IMR-90 (cell line): ENCODE measurements around the gene PHF3. TPM values are rescaled to one million over a fixed set of nuclear protein-coding genes. Genes with fewer than 3 reads are reported as not detected.

Experiments used
- ATAC-seq: fragments of 200-7000 bp; cut with Tn5 transposase; 2 replicates; pipeline ENCODE4 v1.9.1; 2020; ENCODE audit warnings: low read depth, mild to moderate bottlenecking, moderate library complexity
- BruUV-seq: library from RNA; stranded (reverse); fragments of 400-500 nt; replicated peaks from 2 replicates; lab custom pipeline; 2021; lab: Mats Ljungman, UMichigan
- CTCF ChIA-PET: fragments of 300-600 bp; formaldehyde crosslinking; extraction: SDS; loops from one replicate; lab custom pipeline; 2021; ENCODE audit warnings: antibody characterized with exemption; lab: Yijun Ruan, JAX
- POLR2A ChIA-PET: fragments of 300-600 bp; sonication (Branson Sonifier 250); formaldehyde crosslinking; loops from one replicate; lab custom pipeline; 2022; ENCODE audit warnings: antibody characterized with exemption; ENCODE audit not compliant: unreplicated experiment; lab: Charles Lee
- DNase-seq: peaks from one replicate; pipeline ENCODE4 v3.0.0; 2013
- H2AFZ ChIP-seq: replicated peaks from 2 replicates; pipeline ENCODE3; 2013; ENCODE audit warnings: low read length, mild to moderate bottlenecking; ENCODE audit not compliant: poor library complexity
- H2AK5ac ChIP-seq: 2 replicates; pipeline ENCODE4 v1.6.1; 2013; ENCODE audit warnings: low read depth, low read length, inconsistent platforms
- H2AK9ac ChIP-seq: replicated peaks from 2 replicates; pipeline ENCODE3; 2013; ENCODE audit warnings: mild to moderate bottlenecking, low read depth, low read length, moderate library complexity; ENCODE audit not compliant: poor library complexity
- H2BK120ac ChIP-seq: 2 replicates; pipeline ENCODE4 v1.6.1; 2013; ENCODE audit warnings: low read depth, low read length, inconsistent platforms
- H2BK15ac ChIP-seq: 3 replicates; pipeline ENCODE4 v1.6.1; 2013; ENCODE audit warnings: low read depth, low read length, inconsistent platforms
- H2BK20ac ChIP-seq: 2 replicates; pipeline ENCODE4 v1.6.1; 2013; ENCODE audit warnings: low read depth, mild to moderate bottlenecking, inconsistent platforms, low read length, moderate library complexity
- H2BK5ac ChIP-seq: 2 replicates; pipeline ENCODE4 v1.6.1; 2013; ENCODE audit warnings: mild to moderate bottlenecking, low read depth, low read length, inconsistent platforms; ENCODE audit not compliant: poor library complexity, severe bottlenecking
- H3K14ac ChIP-seq: replicated peaks from 2 replicates; pipeline ENCODE4 v1.6.1; 2013; ENCODE audit warnings: low read depth, low read length, inconsistent platforms
- H3K18ac ChIP-seq: 2 replicates; pipeline ENCODE4 v1.6.1; 2013; ENCODE audit warnings: low read depth, low read length, control low read depth
- H3K23ac ChIP-seq: 2 replicates; pipeline ENCODE4 v1.6.1; 2013; ENCODE audit warnings: low read depth, low read length, inconsistent platforms
- H3K27ac ChIP-seq: 2 replicates; pipeline ENCODE4 v1.5.1; 2013; ENCODE audit warnings: mild to moderate bottlenecking, control low read depth, low read length; ENCODE audit not compliant: insufficient read depth
- H3K27me3 ChIP-seq: 2 replicates; pipeline ENCODE4 v1.6.1; 2013; ENCODE audit warnings: low read length; ENCODE audit not compliant: control insufficient read depth, insufficient read depth
- H3K36me3 ChIP-seq: 2 replicates; pipeline ENCODE4 v1.6.1; 2013; ENCODE audit warnings: low read length, mixed read lengths; ENCODE audit not compliant: control insufficient read depth, insufficient read depth
- H3K4ac ChIP-seq: 2 replicates; pipeline ENCODE4 v1.6.1; 2013; ENCODE audit warnings: low read depth, low read length, inconsistent platforms
- H3K4me1 ChIP-seq: 2 replicates; pipeline ENCODE4 v1.6.1; 2013; ENCODE audit warnings: low read length, mixed read lengths; ENCODE audit not compliant: control insufficient read depth, insufficient read depth
- H3K4me2 ChIP-seq: 2 replicates; pipeline ENCODE4 v1.6.1; 2013; ENCODE audit warnings: low read depth, mild to moderate bottlenecking, control low read depth, low read length, moderate library complexity
- H3K4me3 ChIP-seq: 2 replicates; pipeline ENCODE4 v1.5.1; 2013; ENCODE audit warnings: low read depth, mild to moderate bottlenecking, control low read depth, low read length, moderate library complexity; ENCODE audit not compliant: insufficient read depth
- H3K56ac ChIP-seq: 2 replicates; pipeline ENCODE4 v1.6.1; 2013; ENCODE audit warnings: low read length, inconsistent platforms; ENCODE audit not compliant: insufficient read depth; ENCODE audit errors: extremely low read depth
- H3K79me1 ChIP-seq, 2 experiments: 2 replicates each; pipeline ENCODE4 v1.6.1; 2013; ENCODE audit warnings: low read length in 2 of 2, inconsistent platforms in 1 of 2, low read depth in 1 of 2
- H3K9ac ChIP-seq: 2 replicates; pipeline ENCODE4 v1.6.1; 2013; ENCODE audit warnings: low read depth, low read length, control low read depth
- H3K9me1 ChIP-seq: 2 replicates; pipeline ENCODE4 v1.6.1; 2013; ENCODE audit warnings: low read length, inconsistent platforms; ENCODE audit not compliant: insufficient read depth
- H3K9me3 ChIP-seq: 2 replicates; pipeline ENCODE4 v1.6.1; 2013; ENCODE audit warnings: low read length; ENCODE audit not compliant: control insufficient read depth, insufficient read depth
- H4K20me1 ChIP-seq: 2 replicates; pipeline ENCODE4 v1.6.1; 2013; ENCODE audit warnings: low read length, inconsistent platforms; ENCODE audit not compliant: insufficient read depth
- H4K5ac ChIP-seq: 2 replicates; pipeline ENCODE4 v1.6.1; 2013; ENCODE audit warnings: mild to moderate bottlenecking, low read depth, low read length, control low read depth
- H4K8ac ChIP-seq, 2 experiments: 2 replicates each; pipeline ENCODE4 v1.6.1; 2013; ENCODE audit warnings: low read depth in 2 of 2, low read length in 2 of 2, control low read depth in 1 of 2, inconsistent platforms in 1 of 2
- H4K91ac ChIP-seq: 2 replicates; pipeline ENCODE4 v1.6.1; 2013; ENCODE audit warnings: low read depth, low read length, inconsistent platforms; ENCODE audit not compliant: insufficient read depth
- BHLHE40 ChIP-seq: fragments of 150-350 bp; IDR thresholded peaks from 2 replicates; pipeline ENCODE4 v1.6.1; 2016; ENCODE audit warnings: mild to moderate bottlenecking, low read depth, low read length
- CTCF ChIP-seq: conservative IDR thresholded peaks from 2 replicates; pipeline ENCODE4 v1.5.1; 2012; ENCODE audit warnings: mild to moderate bottlenecking, low read depth, low read length, improper control_type of control experiment
- FOS ChIP-seq: fragments of 150-350 bp; IDR thresholded peaks from 2 replicates; pipeline ENCODE4 v1.6.1; 2016; ENCODE audit warnings: low read depth, low read length
- MAFK ChIP-seq: IDR thresholded peaks from 2 replicates; pipeline ENCODE4 v1.6.1; 2012; ENCODE audit warnings: low read depth, low read length, improper control_type of control experiment
- MAZ ChIP-seq: IDR thresholded peaks from 2 replicates; pipeline ENCODE4 v1.6.1; 2012; ENCODE audit warnings: low read depth, mild to moderate bottlenecking, low read length, improper control_type of control experiment, moderate library complexity, borderline replicate concordance
- POLR2A ChIP-seq: IDR thresholded peaks from 2 replicates; pipeline ENCODE4 v1.6.1; 2012; ENCODE audit warnings: mild to moderate bottlenecking, low read depth, low read length
- RAD21 ChIP-seq: IDR thresholded peaks from 2 replicates; pipeline ENCODE4 v1.6.1; 2012; ENCODE audit warnings: low read length, improper control_type of control experiment
- RFX5 ChIP-seq: IDR thresholded peaks from 2 replicates; pipeline ENCODE4 v1.8.0; 2012; ENCODE audit warnings: low read depth, mild to moderate bottlenecking, low read length, moderate library complexity
- SMC3 ChIP-seq: fragments of 150-350 bp; IDR thresholded peaks from 2 replicates; pipeline ENCODE4 v1.6.1; 2016; ENCODE audit warnings: low read depth, mild to moderate bottlenecking, antibody characterized with exemption, low read length, moderate library complexity
- WGBS, 2 experiments: methylation state at CpG; one replicate each; pipeline versions ENCODE4 v1.1.5 to v1.1.7; 2013; ENCODE audit warnings: missing lambda C conversion rate in 2 of 2; ENCODE audit not compliant: insufficient read length in 1 of 2; ENCODE audit errors: extremely low coverage in 2 of 2; 5-methylcytosine and 5-hydroxymethylcytosine counted together
- dilution Hi-C: fragments of 300-500 bp; cut with HindIII; formaldehyde crosslinking; loops from one replicate; pipeline ENCODE4 v1.14.3; 2018; ENCODE audit warnings: low sequenced_read_pairs; ENCODE audit not compliant: unreplicated experiment
- in situ Hi-C: fragments of 300-500 bp; cut with MboI; formaldehyde crosslinking; loops from 3 replicates; pipeline ENCODE4 v1.14.3; 2019; ENCODE audit warnings: low sequenced_read_pairs, inconsistent platforms, mixed read lengths
- intact Hi-C: fragments of 100-400 bp; cut with micrococcal nuclease; formaldehyde crosslinking; loops from 2 replicates; pipeline ENCODE4 v1.10.0; 2022
- polyA plus RNA-seq, 3 experiments: library from polyadenylated mRNA; depleted of rRNA; stranded (reverse); fragments of >200 nt; gene quantifications; 2 replicates each; pipeline ENCODE4 v1.2.3, GENCODE V29; 2012; ENCODE audit warnings: low replicate concordance in 1 of 3
- total RNA-seq: library from RNA; depleted of rRNA; stranded (reverse); fragments of >200 nt; gene quantifications from 2 replicates; pipeline ENCODE4 v1.2.3, GENCODE V29; 2012
- TF ChIP-seq, protein P1 (sequence below): fragments of 150-350 bp; IDR thresholded peaks from 2 replicates; pipeline ENCODE4 v1.6.1; 2017; ENCODE audit warnings: mild to moderate bottlenecking, antibody characterized with exemption, low read length, low read depth

Gene PHF3
- total and polyA plus RNA-seq, 2 of the 4 experiments (the other 2 are of a cell fraction): 5.6 to 27.8 TPM

DNA sequence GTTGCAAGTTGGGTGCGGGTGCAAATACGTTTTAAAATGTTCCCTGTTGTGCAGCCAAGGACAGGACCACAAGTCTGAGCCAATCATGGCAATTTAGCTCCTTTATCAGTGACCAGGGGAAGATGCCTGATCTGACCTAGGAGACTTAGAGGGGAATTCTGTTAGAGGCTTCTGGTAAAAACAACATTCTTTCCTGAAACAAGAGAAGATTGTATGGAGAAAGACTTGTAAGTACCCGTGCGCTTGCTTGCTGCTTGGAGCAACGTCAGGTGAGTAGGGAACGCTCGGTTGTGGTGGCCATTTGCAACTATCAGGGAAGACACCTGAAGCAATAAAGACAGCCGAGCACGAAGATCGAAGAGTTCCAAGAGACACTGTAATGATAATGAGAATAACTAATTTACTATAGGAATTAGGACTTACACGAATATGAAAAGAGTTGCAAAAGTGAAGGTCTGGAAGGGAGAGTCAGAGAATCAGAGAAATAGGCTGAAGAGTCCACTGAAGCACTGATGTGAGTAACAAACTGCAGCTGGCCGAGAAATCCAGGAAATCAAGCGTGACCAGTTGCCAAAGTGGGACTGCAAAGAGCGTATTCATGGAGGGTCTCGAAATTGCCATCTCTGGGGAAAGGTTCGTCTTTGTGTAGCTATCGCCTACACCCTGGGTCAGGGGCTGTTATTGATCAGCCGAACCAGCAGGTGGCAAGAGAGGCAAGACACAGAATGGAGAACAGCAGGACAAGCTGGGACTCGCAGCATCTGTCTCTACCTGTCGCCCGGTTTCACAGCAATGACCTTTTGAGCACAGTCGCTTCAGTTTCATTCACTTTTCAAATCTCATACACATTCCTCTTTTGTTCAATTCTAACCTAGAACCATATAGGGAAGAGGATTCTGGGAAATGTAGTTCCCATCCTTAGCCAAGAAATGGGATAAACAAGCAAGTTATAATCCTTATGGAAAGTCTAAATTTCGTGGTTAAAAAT lies 37.3 kb upstream of the PHF3 start:
- H2BK15ac ChIP-seq: peak overlapping the region; percentile 35; the same call in 2 of the 3 replicates
- peak overlapping the region; percentile 50; the same call in 1 of the 2 replicates for H3K18ac ChIP-seq
- H3K4me3 ChIP-seq: peak overlapping the region; percentile 66
- 0% methylated on average over 6 of the region's 23 CpGs; no CpG with 5 or more reads in 1 of the 2 experiments for WGBS, 2 experiments
- H3K27me3 ChIP-seq: no peaks in the 10 kb centered on the region
- H3K4me2 ChIP-seq: peak overlapping the region; percentile 99
- H3K36me3 ChIP-seq: no peaks in the 10 kb centered on the region
- ATAC-seq (peak; percentile 97), DNase-seq (peak; percentile 49)
- no TSS peak for BruUV-seq
- TF ChIP-seq RFX5 (no peak), CTCF (peak; percentile 77), POLR2A (no peak), MAFK (no peak), BHLHE40 (no peak), MAZ (no peak), RAD21 (peak; percentile 76), SMC3 (peak; percentile 65), FOS (no peak)
- TF ChIP-seq, protein P1, sequence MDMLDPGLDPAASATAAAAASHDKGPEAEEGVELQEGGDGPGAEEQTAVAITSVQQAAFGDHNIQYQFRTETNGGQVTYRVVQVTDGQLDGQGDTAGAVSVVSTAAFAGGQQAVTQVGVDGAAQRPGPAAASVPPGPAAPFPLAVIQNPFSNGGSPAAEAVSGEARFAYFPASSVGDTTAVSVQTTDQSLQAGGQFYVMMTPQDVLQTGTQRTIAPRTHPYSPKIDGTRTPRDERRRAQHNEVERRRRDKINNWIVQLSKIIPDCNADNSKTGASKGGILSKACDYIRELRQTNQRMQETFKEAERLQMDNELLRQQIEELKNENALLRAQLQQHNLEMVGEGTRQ: no peak
- 0 out of 2 replicates have a peak overlapping the region, but pooled peaks have one; percentile 2 for H3K56ac ChIP-seq
- dilution Hi-C loops: no loop called here
- H4K91ac ChIP-seq: no peak overlapping the region
- H4K20me1 ChIP-seq: no peaks in the 10 kb centered on the region
- H3K9me1 ChIP-seq: no peaks in the 10 kb centered on the region
- peak overlapping the region; percentile 92 for H2AFZ ChIP-seq
- H2AK5ac ChIP-seq: no peak overlapping the region
- no peaks in the 10 kb centered on the region for H3K4me1 ChIP-seq
- H3K4ac ChIP-seq: no peak overlapping the region
- H3K27ac ChIP-seq: no peak overlapping the region
- peak overlapping the region; percentile 83; the same call in 1 of the 2 replicates for H3K23ac ChIP-seq
- no peaks in the 10 kb centered on the region for H3K79me1 ChIP-seq
- intact Hi-C loops: loop anchor here (1.0 kb wide), 2 partner anchors 166 to 245 kb away; no protein-coding TSS in a partner anchor
- H2BK120ac ChIP-seq: peak overlapping the region; percentile 42
- in situ Hi-C loops: loop anchor here (5.0 kb wide), 1 partner anchor 164 kb away; no protein-coding TSS in a partner anchor
- peak overlapping the region in 1 of 2 experiments; percentile 72; a peak in 2 of 4 replicates for H4K8ac ChIP-seq
- ChIA-PET POLR2A (no interaction called here), CTCF (interaction anchor here (0.6 to 1.9 kb wide), 26 partner anchors 9 to 874 kb away, joined by 3 to 11 read pairs (median 3); partner anchors contain the start of gene PHF3)
- H3K9ac ChIP-seq: peak overlapping the region; percentile 58; the same call in 1 of the 2 replicates
- H4K5ac ChIP-seq: no peak overlapping the region
- H2BK5ac ChIP-seq: no peak overlapping the region
- peak overlapping the region; percentile 42 for H2BK20ac ChIP-seq
- H3K9me3 ChIP-seq: no peaks in the 10 kb centered on the region
- H3K14ac ChIP-seq: peak overlapping the region; percentile 81
- no peak overlapping the region for H2AK9ac ChIP-seq
